Stimulated activated CD8-positive, alpha-beta memory T cell treated with anti-CD3 and anti-CD28 coated beads, Interleukin-15, amount 100 ng/mL, for 24 hours (primary cell): ENCODE measurements around the gene BCAS3.
"Not testable (repeated sequence)": the region's sequence is repeated elsewhere in the genome, so short reads cannot be mapped to it uniquely, and the experiment has no call there.

Experiments
- DNase-seq: peaks from one replicate; pipeline ENCODE4 v3.0.0-alpha.2; 2020; ENCODE audit warnings: low read depth

The BCAS3 gene

GRCh38 chr17:60677308-60678117 lies at the start of gene BCAS3:
TSS of gene BCAS3 (plus strand) at chr17:60677851.
- peak; percentile 74 for DNase-seq

- DNase-seq: no peak
Observed at GRCh38 chr17:60628252-60628889, 49.3 kb upstream of the BCAS3 start.

DNA sequence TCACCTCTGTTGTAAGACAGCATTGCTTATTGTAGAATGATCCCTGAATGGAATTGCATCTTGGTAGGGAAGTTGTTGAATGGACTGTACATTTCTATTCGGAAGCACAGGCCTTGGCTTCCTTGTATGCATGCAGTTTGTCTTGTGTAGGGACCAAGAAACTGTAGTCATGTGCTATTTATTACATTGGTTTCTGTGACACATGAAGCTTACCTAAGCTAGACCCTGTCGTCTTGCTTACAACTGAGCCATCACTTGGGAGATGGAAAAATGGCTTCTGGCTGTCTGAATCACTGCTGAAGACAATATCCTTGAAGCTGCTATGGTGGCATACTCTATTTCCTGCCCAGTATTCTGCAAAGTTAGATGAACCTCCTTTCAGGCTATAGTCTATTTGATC lies 48.5 kb upstream of the BCAS3 start:
- no peak for DNase-seq

- DNase-seq: no peak
Observed at GRCh38 chr17:60630352-60630751, 47.3 kb upstream of the BCAS3 start.

DNA sequence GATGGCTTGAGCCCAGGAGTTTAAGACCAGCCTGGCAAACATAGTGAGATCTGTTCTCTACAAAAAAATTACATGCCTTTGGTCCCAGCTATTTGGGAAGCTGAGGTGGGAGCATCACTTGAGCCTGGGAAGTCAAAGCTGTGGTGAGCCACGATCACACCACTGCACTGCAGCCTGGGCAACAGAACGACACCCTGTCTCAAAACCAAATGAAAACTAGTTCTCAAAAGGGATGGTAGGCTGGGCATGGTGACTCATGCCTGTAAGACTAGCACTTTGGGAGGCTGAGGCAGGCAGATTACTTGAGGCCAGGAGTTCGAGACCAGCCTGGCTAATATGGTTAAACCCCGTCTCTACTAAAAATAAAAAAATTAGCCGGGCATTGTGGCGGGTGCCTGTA lies 46.5 kb upstream of the BCAS3 start:
- no peak for DNase-seq

DNA sequence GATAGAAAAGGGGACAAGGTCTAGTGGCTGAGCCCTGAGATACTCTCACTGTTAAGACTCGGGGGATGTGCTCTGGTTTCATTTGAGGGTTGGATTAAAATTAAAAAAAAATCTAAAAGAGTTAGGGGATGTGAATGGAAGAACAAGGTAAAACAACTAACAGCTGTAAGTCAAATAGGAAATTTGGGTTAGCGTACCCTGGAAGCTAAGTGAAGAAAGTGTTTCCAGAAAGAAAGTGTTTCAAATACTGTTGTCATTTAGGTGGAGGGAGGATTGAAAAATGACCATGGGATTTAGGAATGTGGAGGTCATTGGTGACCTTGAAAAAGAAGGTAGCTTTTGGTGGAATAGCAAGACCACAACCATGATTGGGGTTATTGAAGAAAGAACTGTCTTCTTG lies 40.0 kb upstream of the BCAS3 start:
- no peak for DNase-seq

DNA sequence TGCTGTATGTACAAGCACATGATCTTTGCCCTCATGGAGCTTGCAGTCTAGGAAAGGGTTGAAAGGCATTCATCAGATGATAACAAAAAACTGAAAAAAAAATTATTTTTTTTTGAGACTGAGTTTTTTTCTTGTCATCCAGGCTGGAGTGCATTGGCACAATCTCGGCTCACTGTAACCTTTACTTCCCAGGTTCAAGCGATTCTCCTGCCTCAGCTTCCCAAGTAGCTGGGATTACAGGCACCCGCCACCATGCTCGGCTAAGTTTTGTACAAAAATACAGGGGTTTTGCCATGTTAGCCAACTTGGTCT lies 38.7 kb upstream of the BCAS3 start:
- no peak for DNase-seq

DNA sequence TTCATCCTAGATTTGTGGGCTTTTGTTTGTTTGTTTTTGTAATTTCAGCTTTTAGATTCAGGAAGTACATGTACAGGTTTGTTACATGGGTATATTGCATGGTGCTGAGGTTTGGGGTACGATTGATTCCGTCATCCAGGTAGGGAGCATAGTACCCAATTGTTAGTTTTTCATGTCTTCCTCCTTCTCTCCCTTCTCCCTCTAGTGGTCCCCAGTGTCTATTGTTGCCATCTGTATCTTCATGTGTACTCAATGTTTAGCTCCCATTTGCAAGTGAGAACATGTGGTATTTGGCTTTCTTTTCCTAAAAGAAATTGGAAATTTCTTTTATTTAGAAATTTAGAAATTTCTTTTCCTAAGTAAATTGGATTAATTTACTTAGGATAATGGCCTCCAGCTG lies 37.1 kb upstream of the BCAS3 start:
- DNase-seq: no peak

GRCh38 chr17:60641126-60641525 lies 36.5 kb upstream of the BCAS3 start:
- no peak for DNase-seq

DNA sequence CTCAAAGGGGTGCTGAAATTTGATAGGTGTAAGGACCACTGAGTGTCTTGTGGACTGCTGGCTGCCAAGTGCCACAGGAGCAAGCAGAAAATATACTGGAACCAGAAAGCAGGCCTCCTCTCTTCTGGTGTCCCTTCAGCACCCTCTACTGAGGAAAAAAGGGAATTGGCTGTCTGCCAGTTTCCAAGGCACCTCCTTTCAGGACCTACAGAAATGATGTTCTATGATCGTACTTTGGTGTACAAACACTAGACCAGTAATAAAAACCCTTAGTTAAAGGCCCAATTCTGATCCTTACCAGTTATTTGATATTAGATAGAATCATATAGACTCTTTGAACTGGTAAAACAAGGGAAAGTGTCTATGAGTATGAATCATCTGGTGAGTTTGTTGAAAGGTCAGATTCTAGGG lies 35.8 kb upstream of the BCAS3 start:
- DNase-seq: no peak

- no peak for DNase-seq
Observed at GRCh38 chr17:60645918-60646523, 31.6 kb upstream of the BCAS3 start.

DNA sequence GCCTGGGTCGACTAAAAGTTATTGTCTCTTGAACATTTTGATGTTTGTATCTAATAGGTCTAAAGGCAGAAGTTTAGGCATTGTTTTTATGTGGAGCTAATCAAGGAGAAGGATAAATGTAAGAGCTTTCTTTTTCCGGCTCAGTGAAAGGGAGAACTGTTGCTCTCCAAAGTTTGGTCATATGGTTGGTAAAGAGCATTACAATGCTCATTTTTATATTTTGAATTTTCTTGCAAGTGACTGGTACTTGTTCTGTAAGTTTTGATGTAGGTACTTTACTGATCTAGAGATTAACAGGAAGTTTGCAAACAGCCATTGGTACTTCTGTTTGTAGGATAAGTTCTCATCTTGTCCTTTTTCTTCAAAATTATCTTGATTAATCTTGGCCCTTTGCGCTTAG lies 30.9 kb upstream of the BCAS3 start:
- DNase-seq: no peak

GRCh38 chr17:60647705-60648104 lies 29.9 kb upstream of the BCAS3 start:
- no peak for DNase-seq

DNA sequence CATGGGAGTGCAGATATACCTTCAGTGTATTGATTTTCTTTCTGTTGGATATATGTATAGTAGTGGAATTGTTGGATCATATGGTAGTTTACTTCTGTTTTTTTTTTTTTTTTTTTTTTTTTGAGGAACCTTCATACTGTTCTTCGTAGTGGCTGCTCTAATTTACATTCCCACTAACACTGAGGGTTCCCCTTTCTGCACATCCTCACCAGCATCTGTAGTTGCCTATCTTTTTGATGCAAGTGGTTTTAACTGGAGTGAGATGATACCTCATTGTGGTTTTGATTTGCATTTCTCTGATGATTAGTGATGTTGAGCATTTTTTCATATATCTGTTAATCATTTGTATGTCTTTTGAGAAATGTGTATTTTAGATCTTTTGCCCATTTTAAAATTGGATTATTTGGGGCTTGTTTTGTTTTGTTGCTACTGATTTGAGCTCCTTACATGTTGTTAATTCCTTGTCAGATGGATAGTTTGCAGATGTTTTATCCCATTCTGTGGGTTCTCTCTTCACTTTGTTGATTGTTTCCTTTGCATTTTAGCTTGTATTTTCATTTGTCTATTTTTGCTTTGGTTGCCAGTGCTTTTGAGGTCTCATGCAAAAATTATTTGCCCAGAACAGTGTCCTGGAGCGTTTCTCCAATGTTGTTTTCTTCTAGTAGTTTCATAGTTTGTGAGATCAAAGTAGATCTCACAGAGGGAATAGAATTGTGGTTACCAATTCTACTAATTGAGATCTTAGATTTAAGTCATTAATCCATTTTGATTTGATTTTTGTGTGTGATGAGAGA lies 25.0 kb upstream of the BCAS3 start:
- no peak for DNase-seq

- no peak for DNase-seq
Observed at GRCh38 chr17:60653569-60653968, 24.1 kb upstream of the BCAS3 start.

GRCh38 chr17:60656499-60656898 lies 21.2 kb upstream of the BCAS3 start:
- no peak for DNase-seq

DNA sequence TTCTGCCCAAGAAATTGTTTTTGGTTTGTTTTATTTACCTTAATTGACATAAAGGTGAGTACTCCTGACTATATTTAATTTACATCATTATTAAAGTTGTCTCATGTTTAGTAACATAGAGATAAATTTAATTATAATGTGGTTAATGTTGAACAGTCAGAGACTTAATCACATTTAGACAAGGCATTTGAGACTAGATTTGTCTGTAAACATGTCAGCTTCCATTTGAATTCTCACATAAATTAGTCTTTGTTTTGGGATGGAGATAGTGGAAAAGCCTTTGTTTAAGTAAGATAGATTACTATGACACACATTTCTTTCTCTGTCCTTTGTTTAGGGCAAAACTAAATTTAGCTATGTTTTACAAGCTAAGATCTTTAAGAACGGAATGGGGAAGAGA lies 18.5 kb upstream of the BCAS3 start:
- DNase-seq: no peak

- no peak for DNase-seq
Observed at GRCh38 chr17:60661489-60661888, 16.2 kb upstream of the BCAS3 start.

- DNase-seq: no peak
Observed at GRCh38 chr17:60664022-60664421, 13.6 kb upstream of the BCAS3 start.

DNA sequence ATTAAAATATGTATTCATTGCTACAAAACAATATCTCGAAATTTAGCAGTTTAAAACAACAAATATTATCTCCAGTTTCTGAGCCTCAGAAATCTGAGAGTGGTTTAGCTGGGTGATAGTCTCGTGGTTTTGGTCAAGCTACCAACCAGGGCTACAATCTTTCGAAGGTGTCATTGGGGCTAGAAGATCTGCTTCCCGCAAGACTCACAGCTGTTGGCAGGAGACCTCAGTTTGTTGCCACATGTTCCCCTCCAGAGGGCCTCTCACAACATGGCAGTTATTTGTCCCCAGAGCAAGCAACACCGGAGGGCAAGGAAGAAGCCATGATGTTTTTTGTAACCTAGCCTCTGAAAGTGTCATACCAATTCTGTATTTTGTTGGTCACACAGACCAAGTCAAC lies 12.0 kb upstream of the BCAS3 start:
- DNase-seq: no peak

DNA sequence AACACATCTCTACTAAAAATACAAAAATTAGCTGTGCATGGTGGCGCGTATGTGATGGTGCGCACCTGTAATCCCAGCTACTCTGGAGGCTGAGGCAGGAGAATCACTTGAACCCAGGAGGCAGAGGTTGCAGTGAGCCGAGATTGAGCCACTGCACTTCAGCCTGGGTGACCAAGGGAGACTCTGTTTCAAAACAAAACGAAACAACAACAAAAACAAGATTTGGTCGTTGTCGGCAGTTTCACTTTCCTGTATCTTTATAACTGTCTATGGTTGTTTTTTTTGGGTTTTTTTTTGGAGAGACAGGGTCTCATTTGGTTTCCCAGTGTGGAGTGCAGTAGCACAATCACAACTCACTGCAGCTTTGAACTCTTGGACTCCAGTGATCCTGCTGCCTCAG lies 8.9 kb upstream of the BCAS3 start:
- DNase-seq: not testable (repeated sequence)

DNA sequence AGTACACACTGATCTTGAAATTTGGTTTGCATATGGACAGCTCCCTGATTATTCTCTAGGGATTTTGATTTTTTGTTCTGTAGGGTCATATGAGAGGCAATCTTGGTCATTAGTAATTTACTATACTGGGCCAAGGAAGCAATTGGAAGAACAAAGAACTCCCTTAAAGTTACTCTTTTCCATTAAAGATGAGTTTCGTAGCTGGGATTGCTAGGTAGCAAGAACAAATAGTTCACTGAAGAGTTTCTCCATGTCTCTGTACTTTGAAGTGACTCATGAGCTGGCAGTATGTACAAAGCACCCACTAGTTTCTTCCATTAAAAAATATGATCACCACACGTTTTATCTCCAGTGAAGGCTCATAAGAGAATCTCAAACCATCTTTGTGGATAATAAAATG lies 6.2 kb upstream of the BCAS3 start:
- DNase-seq: no peak

DNA sequence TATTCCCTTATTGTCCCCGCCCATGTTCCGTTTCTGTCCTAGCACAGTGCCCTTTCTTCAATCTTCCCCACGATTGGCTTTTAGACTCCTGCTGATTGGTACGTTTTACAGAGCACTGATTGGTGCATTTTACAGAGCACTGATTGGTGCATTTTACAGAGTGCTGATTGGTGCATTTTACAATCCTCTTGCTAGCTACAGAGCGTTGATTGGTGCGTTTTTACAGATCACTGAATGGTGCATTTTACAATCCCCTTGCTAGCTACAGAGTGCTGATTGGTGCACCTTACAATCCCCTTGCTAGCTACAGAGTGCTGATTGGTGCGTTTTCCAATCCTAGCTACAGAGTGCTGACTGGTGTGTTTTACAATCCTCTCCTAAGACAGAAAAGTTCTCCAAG lies 3.0 kb upstream of the BCAS3 start:
- not testable (repeated sequence) for DNase-seq
